CD4-positive, alpha-beta T cell treated with Interleukin-21 for 1 hour (primary cell): ENCODE data around the gene SPINT1.
"Not testable (repeated sequence)": the region's sequence is repeated elsewhere in the genome, so short reads cannot be mapped to it uniquely, and the experiment has no call there.

Experiments used
- DNase-seq: peaks from one replicate; pipeline ENCODE4 v3.0.0-alpha.2; 2020

SPINT1 gene

DNA sequence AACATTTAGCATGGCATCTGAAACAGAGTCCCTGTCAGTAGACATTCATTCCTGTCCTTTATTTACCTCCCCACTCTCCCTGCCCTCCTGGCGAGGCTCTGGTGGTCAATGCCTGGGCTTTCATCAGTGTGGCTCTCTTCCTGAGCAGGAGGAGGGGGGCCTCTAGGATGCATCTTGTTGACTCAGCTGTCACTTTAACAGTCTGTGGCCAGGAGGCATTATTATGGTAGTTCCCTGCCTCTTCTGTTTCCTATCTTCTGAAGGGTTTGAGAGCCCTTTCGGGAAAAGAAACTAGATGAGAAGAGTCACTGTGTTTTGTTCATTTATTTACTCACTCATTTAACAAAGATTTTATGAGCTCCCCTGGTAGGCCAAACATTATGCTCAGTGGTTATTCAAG, 13.0 kb upstream of the SPINT1 start:
- no peak for DNase-seq

- no peak for DNase-seq
Measured at GRCh38 chr15:40831861-40832260, 12.0 kb upstream of the SPINT1 start.

DNA sequence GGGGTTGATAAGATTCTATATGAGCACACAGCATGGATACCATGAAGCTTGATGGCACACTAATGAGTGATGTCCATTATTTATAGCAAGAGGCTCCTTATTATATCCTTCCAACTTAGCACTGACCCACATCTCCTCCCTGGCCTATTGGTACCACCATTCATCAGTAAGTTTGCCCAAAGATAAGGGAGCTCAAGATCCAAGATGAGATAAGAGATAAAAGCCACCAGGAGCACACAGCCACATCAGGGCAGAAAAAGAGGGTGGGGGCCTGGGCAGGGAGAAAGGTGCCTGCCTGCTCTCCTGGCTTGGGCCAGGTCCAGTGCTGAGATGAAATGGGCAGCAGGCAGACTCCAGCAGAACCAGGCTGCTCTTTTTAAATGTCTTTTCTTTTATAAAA, 10.9 kb upstream of the SPINT1 start:
- DNase-seq: no peak

DNA sequence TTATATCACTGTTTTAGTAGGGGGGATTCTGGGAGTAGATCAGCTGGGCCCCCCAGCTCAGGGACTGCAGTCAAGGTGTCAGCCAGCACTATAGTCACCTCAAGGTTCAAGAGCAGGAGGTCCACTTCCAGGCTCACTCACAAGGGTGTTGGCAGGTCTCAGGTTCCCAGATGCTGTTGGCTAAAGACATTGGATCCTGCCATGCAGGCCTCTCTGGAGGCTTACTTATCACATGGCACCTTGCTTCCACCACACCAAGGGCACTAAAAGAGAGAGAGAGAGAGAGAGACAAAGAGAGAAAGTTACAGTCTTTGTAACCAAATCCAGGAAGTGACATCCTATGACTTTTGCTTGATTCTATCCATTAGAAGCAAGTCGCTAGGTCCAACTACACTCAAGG, 7.8 kb upstream of the SPINT1 start:
- DNase-seq: no peak

DNA sequence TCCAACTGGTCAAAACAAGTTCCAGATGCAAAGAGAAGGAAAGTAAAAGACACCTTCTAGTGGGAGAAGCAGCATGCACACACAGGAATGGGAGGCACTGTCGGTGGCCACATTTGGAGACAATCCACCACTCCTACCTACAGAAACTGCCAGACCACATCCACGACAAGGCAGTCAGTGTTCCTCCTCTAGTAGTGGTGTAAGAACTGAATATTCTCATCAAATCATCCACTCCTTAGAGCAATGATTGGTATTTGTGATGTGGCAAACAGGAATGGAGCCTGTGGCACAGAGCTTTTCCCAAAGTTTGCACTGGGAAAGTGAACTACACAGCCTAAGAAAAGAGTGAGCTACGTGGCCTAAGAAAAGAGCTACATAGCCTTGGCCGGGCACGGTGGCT, 5.1 kb upstream of the SPINT1 start:
- DNase-seq: no peak

GRCh38 chr15:40841741-40842140, 2.1 kb upstream of the SPINT1 start:
- DNase-seq: no peak

DNA sequence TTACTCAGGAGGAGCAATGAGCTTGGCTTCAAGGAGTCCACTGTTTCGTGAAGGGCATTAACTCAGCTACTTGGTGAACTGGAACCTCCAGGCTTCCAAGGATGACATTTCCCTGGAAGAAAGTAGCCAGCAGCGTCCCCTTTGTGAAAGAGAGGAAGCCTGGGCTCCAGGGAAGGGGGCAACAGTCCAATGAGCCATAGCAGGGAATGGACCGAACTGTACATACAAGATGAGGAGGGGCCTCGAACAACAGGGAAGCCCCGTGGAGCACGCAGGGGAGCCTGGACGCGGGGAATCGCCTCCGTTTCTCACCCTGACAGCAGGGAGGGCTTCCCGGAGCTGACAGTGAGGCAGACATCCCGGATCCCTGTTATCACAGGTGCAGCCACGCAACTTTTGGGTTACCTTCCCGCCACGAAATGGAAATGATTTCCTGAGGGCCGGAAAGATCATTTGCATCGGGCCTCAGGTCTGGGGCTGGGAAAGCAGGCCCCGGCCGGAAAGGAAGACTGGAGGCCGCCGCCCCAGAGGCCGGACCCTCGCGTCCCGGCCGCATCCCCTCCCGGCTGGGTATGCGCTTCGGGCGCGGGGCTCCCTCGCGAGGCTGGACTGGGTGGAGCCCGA, 475 bp upstream of the SPINT1 start:
- no peak for DNase-seq

DNA sequence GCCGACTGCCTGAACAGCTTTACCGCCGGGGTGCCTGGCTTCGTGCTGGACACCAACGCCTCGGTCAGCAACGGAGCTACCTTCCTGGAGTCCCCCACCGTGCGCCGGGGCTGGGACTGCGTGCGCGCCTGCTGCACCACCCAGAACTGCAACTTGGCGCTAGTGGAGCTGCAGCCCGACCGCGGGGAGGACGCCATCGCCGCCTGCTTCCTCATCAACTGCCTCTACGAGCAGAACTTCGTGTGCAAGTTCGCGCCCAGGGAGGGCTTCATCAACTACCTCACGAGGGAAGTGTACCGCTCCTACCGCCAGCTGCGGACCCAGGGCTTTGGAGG, 815 bp downstream of the SPINT1 start:
- peak; percentile 26 for DNase-seq

DNA sequence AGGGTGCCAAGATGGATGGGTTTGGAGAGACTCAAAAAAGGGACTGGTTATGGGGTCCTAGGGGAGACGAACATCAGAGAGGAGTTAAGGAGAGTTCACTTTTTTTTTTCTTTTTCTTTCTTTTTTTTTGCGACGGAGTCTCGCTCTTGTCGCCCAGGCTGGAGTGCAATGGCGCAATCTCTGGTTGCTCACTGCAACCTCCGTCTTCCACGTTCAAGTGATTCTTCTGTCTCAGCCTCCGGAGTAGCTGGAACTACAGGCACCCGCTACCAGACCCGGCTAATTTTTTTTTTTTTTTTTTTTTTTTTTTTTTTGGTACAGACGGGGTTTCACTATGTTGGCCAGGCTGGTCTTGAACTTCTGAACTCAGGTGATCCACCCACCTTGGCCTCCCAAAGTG, 1.2 kb downstream of the SPINT1 start:
- DNase-seq: no peak

- no peak for DNase-seq
Measured at GRCh38 chr15:40845511-40846284, 1.9 kb downstream of the SPINT1 start.

DNA sequence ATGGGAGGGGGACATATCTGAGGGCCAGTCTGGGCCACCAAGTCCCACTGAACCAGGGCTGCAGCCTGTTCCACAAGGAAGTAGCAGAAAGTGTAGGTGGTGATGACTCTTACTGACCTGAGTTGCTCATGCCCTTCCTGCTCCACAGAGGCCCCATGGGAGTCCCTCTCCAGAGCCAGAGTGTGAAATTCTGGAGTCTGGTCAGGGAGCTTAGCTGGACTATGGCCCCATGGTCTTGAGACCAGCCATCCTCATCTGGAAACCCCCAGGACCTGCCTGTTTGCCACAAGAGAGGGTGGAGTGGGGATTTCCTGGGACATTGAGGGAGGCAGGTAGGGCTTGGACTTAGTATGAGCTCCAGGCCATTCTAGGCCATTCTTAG, 3.0 kb downstream of the SPINT1 start:
- no peak for DNase-seq

DNA sequence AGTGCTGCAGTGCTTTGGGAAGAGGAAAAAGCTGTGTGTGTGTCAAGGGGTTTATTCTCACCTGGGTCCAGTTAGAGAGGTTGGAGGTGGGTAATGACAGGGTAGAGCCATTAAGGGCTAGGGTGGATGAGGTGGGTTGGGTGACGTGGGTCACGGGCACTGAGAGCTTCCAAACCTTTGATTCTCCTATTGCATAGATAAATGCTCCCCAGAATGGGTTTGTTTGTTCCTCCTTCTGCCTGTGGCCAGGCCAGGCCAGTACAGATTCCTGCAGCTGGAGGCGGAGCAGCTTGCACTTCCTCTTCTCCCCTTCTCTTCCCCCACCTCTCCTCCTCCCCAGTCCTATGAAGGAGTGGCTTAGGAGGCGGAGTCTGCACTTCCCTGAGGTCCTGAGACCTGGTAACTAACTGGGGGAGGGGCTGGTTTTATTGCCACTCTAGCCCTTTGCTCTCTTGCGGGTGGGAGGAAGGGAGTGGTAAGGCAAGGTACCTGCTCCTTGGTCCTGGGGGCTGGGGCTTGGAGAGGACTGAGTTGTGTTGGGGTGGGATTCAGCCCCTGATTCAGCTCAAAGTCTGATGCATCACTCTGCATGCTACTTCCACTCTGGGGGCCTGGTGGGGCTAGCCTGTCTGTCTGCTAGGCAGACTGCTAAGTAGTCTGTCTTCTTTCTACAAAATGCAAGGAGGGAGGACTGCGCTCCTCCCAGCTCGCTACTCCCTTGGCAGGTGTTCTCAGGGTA, 3.5 kb downstream of the SPINT1 start:
- peak; percentile 18 for DNase-seq

GRCh38 chr15:40850576-40851112, 6.8 kb downstream of the SPINT1 start:
- no peak for DNase-seq

DNA sequence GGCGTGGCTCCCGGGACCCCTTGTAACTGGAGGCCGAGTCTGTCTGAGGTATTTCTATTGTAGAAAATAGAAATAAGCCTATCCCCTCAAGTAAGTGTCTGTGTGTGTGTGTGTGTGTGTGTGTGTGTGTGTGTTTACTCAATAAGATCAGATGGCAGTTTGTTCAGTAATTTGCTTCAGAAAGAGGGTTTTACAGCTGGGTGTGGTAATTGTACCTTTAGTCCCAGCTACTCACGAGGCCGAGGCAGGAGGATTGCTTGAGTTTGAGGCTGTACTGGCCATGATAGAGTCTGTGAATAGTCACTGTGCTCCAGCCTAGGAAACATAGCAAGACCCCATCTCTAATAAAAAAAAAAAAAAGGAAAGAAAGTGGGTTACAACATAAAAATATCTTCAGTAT, 8.7 kb downstream of the SPINT1 start:
- DNase-seq: no peak

DNA sequence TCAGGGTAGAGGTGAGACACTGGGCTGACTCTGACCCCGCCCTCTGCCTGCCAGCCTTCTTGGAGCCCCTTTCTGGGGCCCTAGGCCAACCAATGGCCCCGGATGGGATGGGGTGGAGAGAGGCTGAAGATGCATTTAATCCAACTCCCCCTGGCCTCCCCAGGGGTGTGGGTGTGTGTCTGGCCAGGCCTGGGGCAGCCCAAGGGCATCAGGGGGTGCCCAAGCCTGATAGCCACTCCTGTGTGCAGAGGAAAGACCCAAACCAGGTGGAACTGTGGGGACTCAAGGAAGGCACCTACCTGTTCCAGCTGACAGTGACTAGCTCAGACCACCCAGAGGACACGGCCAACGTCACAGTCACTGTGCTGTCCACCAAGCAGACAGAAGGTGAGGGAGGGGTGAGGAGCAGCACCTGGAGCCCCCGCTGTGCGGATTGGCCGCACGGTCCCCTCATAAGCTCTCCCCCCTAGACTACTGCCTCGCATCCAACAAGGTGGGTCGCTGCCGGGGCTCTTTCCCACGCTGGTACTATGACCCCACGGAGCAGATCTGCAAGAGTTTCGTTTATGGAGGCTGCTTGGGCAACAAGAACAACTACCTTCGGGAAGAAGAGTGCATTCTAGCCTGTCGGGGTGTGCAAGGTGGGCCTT, 9.5 kb downstream of the SPINT1 start:
- no peak for DNase-seq

- no peak for DNase-seq
Measured at GRCh38 chr15:40854161-40854560, 10.3 kb downstream of the SPINT1 start.

DNA sequence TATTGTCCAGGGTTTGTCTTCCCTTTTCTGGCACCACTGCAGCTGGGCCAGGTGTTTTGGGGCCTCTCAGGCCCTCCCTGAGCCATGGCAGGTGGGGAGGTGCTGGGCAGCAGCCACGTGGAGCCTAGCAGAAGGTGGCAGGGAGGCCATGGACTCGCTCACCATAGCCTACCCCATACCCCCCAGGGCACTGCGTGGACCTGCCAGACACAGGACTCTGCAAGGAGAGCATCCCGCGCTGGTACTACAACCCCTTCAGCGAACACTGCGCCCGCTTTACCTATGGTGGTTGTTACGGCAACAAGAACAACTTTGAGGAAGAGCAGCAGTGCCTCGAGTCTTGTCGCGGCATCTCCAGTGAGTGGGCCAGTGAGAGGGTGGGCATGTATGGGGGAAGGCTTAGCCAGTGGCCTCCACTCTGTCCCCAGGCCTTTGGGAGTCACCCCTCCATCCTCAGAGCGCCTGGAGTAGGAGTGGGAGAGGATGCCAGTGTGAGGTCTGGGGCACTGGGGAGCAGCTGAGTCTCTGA, 11.9 kb downstream of the SPINT1 start:
- no peak for DNase-seq

- no peak for DNase-seq
Measured at GRCh38 chr15:40856746-40857145, 12.9 kb downstream of the SPINT1 start.

DNA sequence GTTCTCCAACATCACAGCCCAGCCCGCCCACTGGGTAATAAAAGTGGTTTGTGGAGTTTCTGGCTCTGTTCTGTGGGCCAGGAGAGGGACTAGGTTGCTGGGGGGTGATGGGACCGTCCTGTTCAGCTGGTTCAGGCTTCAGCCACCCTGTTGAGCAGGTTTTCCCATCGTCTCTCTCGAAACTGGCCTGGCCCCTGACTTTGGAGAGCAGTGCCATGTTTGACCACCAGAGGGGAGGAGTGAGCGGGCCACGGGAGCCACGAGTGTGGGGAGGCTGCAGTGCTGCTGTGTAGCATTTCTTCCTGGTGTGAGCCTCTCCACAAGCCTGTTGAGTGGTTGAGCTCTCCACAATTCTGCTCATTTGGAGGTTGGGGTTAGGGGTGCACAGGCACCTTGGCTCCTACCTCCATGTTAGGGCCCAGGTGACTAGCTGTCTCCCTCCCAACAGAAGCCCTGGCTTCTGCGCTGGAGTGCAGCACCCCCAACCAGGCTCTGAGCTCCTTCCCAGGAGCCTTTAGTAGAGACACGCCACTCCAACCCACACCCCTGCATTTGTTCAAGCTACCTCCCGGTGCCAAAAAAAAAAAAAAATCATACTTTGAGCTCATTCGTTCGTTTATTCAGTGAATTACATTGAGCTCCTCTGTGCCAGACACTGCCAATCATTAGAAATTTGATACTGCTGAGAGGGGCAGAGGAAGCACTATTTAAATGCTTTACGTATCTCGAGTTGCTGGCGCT, 13.9 kb downstream of the SPINT1 start:
- peak; percentile 83 for DNase-seq

GRCh38 chr15:40858706-40859105, 14.9 kb downstream of the SPINT1 start:
- DNase-seq: no peak

- DNase-seq: peak; percentile 81
Measured at GRCh38 chr15:40859206-40859851, 15.5 kb downstream of the SPINT1 start.

DNA sequence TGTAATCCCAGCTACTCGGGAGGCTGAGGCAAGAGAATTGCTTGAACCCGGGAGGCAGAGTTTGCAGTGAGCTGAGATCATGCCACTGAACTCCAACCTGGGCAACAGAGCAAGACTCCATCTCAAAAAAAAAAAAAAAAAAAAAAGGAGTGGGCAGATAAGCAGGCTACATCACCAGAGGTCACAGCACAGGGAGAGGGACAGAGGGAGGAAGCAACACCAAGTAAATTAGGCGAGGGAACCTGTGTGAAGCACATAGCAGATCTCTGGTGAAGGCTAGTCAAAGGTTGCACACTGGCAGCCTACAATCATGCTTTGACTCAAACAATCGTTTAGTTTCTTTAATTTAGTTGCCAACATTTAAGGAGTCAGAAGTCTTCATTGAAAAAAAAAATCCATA, 17.3 kb downstream of the SPINT1 start:
- not testable (repeated sequence) for DNase-seq
